ENCODE measurements around the gene ZSCAN5A.
"Not testable (repeated sequence)": the region's sequence is repeated elsewhere in the genome, so short reads cannot be mapped to it uniquely, and the experiment has no call there.

Gene ZSCAN5A, protein sequence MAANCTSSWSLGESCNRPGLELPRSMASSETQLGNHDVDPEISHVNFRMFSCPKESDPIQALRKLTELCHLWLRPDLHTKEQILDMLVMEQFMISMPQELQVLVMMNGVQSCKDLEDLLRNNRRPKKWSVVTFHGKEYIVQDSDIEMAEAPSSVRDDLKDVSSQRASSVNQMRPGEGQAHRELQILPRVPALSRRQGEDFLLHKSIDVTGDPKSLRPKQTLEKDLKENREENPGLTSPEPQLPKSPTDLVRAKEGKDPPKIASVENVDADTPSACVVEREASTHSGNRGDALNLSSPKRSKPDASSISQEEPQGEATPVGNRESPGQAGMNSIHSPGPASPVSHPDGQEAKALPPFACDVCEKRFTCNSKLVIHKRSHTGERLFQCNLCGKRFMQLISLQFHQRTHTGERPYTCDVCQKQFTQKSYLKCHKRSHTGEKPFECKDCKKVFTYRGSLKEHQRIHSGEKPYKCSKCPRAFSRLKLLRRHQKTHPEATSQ

DNA sequence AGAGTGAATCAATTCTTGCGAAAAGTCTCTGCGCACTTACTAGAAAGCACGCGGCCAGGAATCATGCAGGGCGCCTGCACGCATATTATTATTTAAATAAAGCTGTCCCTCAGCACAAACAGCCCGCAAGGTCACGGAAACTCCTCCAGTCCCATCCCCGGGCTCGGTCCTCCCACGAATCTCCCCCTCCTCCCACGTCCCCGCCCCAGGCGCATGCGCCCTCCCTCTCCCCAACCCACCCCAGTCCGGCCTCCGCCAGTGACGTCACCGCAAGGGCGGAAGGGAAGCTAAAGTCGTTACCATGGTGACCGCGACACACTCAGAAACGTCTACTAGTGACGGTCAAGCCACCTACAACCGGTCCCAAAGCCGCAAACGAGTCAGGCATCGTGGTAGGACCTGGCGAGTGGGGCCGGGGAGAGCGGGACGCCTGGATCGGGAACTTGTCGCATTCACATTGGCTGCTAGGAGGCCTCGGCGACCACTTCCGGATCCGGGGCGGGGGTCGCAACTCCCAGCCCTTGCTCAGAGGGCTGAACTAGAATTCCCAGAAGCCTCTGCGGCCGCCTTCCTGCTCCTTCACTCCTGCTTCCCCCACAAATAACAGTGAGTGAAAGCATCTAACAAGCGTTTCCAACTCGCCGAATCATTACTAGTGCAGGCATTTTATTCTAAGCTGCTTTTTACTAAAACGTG, at the start of gene ZSCAN5A:
TSS of gene ZSCAN5A (minus strand) at position 459 of the 696 bp plus-strand sequence. CDS start 89,793 bp downstream, outside the sequence.
- peak; percentile 88 for DNase-seq (ENCODE audit: low read depth)

DNA sequence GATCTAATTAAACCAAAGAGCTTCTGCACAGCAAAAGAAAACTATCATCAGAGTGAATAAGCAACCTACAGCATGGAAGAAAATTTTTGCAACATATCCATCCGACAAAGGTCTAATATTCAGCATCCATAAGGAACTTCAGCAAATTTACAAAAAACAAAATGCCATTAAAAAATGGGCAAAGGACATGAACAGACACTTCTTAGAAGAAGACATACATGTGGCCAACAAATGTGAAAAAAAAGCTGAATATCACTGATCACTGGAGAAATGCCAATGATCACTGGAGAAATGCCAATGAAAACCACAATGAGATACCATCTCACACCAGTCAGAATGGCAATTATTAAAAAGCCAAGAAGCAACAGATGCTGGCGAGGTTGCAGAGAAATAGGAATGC, 46.2 kb upstream of the ZSCAN5A start:
- DNase-seq (ENCODE audit: low read depth) = no peak

DNA sequence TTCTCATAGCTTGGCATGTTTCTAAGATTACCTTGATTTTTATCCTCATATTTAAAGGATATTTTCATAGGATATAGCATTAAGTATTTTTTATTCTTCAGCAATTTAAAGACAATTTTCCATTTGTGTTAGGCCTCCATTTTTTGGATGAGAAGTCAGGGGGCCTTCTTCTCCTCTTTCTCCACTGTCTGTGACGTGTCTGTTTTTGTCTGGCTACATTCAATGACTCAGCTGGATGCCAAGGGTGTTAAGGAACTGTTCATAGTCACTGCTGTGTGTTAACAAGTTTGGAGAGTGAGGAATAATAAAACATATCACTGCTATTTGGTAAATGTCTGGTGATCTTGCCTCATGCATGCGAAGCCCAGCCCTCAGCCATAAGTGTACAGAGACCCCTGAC, 42.3 kb upstream of the ZSCAN5A start:
- no peak for DNase-seq (ENCODE audit: low read depth)

DNA sequence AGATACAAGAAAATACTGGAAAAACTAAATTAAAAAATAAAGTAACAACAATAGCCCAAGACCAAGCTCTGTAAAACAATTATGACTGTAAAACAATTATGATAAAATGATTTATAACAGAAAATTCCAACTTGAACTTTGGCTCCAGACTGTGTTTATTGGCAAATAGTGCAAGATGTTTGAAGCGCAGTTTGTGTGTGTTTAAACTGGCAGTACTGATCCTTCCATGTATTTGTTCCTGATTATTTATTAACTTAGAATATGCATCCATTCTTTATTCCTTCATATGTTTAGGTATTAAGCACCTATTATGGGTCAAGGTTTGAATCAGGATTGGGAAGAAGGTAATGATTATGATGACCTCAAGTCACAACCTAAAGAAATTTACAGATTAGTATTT, 40.9 kb upstream of the ZSCAN5A start:
- DNase-seq (ENCODE audit: low read depth) = no peak

DNA sequence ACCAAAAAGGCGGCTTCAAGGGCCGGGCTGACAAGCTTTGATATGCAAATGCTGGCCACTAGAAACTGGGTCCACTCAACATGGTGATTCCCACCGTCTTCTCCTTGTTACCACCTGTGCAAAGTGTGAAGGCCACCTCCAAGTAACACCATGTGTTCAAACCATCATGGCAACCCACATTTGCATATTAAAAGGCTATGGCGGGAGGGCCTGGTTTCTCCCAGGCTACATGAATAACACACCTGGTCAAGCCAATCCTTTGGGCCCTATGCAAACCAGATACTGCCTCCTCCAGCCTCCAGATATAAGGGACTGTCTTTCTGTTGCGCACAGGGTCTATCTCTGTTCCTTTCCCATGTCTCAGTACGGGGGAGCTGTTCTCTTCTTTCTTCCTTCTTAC, 36.6 kb upstream of the ZSCAN5A start:
- no peak for DNase-seq (ENCODE audit: low read depth)

DNA sequence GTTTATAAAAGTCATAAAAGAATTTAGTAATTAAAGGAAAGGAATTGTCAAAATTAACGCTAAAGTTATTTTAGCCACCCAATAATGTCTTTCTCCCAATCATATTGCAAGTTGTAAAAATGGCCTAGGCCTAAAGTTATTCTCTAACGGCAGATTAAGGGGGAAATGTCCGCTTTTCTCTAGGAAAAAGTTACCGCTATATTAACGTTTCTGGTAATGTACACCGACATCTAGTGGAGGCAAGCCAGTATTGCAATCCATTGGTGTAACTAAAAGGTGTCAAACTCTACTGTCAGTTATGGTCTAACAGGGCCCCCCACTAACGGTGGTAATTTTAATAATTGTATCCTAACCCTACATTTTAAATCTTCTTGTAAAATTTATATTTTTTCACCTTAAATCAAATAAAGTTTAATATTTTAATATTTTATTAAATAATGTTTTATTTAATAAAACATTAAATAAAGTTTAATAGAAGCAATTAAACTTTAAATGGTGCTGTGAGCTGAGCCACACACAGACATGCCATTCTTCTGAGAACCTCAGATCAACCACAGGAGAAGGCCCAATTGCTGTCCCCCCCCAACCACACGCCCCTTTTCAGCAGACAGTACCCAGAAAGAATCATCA, 35.9 kb upstream of the ZSCAN5A start:
- peak; percentile 17 for DNase-seq (ENCODE audit: low read depth)

DNA sequence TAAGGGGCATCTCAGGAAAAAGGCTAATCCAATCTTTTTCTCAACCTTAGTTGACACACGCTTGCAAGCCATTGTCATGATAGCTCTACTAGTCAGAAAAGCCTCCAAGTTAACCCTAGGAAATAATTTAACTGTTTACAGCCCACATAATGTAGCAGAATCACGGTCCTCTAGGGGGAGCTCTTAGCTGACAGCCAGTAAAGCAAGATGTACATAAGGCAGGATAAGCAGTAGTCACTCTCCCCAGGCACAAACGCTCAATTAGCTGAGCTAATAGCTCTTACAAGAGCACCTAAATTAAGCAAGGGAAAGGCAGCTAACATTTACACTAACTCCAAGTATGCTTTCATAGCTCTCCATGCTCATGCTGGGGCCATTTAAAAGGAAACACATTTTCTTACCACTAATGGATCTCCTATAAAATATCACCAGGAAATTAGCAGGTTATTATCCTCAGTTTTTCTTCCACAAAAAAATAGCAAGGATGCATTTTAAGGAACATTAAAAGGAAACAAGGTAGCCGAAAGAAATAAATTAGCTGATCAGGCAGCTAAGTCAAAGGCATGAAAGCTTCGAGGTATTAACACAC, 33.7 kb upstream of the ZSCAN5A start:
- DNase-seq (ENCODE audit: low read depth) = no peak

DNA sequence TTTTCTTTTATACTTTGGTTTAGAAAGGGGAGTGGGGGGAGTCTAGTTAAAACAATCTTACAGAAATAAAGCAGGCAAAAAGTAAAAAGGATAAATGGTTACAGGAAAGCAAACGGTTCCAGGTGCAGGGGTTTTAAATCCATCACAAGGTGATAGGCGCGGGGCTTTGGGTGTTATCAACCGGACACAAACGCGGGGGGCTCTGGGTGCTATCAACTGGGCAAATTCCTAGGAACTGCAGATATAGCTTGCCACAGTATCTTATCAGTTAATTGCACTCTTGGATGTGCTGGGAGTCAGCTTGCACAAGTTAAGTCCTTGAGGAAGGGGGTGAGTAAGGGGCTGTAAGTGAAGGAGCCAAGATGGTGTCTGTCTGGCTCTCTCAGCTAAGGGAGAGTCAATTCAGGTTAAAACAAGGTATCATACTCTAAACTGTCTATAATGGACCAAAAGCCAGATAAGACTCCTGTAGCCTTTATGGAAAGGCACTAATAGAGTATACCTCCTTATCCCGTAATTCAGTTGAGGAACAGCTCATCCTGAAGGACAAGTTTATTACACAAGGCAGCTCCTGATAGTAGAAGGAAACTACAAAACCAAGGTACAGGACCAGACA, 32.6 kb upstream of the ZSCAN5A start:
- DNase-seq (ENCODE audit: low read depth) = no peak

DNA sequence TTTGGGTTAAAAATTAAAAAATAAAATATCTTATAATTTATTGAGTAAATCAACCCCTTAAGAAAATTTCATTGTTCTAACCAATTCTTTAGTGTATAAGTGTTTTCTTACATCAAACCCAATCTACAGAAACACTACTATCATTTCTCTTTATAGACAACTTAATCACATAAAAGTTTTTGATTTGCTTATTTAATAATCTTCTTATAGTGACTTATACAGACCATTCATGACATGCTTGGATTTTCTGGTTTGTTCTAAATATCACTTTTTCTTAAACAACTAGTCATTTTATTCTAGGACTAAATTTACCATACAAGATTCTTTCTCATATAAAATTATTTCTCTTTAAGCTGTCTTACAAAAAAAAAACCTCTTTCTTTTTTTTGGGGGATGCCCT, 27.3 kb upstream of the ZSCAN5A start:
- DNase-seq (ENCODE audit: low read depth) = no peak

DNA sequence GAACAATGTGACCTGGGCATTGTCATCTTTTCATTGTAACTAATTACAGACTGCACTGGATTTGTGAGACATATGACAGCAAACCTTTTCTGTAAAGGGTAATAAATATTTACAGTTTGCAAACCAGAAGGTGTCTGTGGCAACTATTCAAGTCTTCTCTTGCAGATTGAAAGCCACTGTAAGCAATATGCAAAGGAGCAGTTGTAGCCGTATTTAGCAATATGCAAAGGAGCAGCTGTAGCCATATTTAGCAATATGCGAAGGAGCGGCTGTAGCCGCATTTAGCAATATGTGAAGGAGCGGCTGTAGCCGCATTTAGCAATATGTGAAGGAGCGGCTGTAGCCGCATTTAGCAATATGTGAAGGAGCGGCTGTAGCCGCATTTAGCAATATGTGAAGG, 24.4 kb upstream of the ZSCAN5A start:
- not testable (repeated sequence) for DNase-seq (ENCODE audit: low read depth)

DNA sequence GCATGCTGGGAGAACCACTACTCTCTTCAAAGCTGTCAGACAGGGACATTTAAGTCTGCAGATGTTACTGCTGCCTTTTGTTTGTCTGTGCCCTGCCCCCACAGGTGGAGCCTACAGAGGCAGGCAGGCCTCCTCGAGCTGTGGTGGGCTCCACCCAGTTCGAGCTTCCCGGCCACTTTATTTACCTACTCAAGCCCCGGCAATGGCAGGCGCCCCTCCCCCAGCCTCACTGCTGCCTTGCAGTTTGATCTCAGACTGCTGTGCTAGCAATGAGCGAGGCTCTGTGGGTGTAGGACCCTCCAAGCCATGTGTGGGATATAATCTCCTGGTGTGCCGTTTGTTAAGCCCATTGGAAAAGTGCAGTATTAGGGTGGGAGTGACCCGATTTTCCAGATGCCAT, 22.4 kb upstream of the ZSCAN5A start:
- not testable (repeated sequence) for DNase-seq (ENCODE audit: low read depth)

DNA sequence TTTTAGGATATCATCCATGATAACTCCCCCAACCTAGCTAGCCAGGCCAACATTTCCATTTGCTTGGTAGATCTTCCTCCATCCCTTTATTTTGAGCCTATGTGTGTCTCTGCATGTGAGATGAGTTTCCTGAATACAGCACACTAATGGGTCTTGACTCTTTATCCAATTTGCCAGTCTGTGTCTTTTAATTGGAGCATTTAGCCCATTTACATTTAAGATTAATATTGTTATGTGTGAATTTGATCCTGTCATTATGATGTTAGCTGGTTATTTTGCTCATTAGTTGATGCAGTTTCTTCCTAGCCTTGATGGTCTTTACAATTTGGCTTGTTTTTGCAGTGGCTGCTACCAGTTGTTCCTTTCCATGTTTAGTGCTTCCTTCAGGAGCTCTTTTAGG, 20.7 kb upstream of the ZSCAN5A start:
- not testable (repeated sequence) for DNase-seq (ENCODE audit: low read depth)

DNA sequence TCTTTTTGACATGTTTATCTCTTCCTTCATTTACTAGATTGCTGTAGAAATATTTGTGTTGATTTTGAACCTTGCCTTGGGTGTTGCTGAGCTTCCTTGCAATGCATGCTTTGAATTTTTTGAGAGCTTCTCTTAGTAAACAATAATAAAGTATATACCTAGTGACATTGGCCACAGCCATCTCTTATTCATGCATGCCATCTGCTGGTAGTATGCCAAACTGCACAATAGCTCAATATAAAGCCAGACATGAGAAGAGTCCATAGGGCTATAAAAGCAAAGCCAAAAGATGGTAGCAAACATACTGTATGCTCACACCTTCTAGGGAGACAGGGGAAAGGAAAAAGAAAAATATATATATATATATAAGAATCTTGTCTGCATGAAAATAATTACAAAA, 18.9 kb upstream of the ZSCAN5A start:
- DNase-seq (ENCODE audit: low read depth) = peak; percentile 26

DNA sequence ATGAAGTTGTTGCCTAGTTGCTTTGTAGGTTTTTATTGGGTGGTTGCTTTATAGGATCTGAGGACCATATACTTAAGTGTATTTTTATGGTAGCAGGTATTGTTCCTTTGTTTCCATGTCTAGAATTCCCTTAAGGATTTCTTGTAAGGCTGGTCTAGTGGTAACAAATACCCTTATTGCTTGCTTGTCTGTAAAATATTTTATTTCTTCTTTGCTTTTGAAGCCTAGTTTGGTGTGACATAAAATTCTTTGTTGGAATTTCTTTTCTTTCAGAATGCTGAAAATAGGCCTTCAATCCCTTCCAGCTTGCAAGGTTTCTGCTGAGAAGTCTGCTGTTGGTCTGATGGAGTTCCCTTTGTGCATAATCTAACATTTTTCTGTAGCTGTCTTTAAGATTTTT, 18.1 kb upstream of the ZSCAN5A start:
- no peak for DNase-seq (ENCODE audit: low read depth)

DNA sequence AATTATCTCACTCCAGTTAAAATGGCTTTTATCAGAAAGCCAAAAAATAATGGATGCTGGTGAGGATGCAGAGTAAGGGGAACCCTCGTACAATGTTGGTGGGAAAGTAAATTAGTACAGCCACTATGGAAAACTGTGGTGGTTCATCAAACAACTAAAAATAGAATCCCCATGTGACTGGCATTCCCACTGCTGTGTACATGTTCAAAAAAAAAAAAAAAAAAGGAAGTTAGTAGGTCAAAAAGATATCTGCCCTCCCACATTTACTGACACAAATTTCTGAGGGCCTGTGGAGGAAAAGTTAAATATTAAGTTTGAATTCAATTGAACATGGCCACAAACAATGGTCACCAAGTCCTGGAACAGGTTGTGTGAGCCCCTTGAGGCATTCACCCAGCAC, 9.8 kb upstream of the ZSCAN5A start:
- no peak for DNase-seq (ENCODE audit: low read depth)

DNA sequence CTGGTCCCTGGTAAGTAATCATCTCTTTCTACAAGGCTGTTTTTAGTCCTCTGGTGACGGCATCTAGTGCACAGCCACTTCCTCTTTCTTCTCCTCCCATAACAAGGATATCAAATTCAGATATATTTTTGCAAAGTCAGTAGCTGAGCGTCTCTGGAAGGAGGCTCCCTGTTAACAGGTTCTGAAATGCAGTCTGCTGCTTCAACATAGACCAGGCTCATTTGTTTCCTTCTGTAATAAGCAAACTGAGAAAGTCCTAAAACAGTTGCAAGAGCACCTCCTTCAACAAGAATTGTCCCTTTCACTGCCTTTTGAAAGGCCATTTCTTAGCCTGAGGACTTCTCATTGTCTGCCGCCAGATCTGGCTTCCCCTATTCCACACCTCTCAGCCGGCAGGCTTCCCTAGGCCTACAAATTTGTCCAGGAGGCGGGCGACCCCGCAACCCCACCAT, 7.4 kb upstream of the ZSCAN5A start:
- no peak for DNase-seq (ENCODE audit: low read depth)

DNA sequence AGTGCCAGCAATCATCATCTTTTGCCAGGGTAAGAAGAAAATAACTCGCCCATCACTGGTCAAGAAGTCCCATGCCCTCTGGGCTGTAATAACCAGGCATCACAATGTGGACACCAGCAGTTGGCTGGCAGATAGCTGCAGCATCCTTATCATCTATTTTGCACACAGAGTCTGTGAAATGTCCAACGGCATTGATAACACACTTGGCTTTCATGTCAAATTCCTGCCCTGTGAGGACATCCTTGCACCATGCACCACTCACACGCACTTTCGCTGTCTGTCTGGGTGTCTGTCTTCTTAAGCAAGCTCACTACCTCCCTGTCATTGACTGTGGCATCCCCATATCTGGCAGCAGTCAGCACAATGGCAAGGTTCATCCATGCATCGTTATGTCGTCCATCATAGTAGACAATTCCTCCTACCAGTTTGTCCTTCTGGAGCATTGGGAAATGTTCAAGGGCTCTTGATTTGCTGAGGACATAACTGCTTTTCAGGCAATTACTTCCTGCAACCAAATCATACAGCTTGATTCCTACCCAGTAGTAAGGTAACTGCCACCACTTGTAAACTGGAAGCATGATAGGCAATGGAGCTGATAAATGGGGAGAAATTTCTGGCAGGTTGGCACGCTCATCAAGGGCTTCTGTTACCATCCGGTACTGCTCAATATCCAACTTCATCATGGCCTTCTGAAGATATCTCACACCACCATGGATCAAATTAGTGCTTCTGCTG, 6.8 kb upstream of the ZSCAN5A start:
- DNase-seq (ENCODE audit: low read depth) = no peak

DNA sequence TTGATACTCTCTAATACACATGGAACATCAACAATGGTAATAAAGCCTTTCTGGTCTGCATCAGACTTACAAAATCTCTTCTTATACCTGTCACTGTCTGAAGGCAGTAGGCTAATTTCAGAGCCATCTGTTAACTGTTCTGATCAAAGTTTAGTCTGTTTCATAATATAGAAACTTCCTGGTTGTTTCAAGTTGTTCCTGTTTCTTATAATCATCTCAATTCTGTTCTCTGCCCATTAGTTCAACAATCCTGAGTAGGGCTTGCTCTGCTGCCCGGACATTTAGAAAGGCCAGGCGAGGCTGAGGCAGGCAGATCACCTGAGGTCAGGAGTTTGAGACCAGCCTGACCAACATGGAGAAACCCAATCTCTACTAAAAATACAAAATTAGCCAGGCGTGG, 5.4 kb upstream of the ZSCAN5A start:
- DNase-seq (ENCODE audit: low read depth) = no peak

DNA sequence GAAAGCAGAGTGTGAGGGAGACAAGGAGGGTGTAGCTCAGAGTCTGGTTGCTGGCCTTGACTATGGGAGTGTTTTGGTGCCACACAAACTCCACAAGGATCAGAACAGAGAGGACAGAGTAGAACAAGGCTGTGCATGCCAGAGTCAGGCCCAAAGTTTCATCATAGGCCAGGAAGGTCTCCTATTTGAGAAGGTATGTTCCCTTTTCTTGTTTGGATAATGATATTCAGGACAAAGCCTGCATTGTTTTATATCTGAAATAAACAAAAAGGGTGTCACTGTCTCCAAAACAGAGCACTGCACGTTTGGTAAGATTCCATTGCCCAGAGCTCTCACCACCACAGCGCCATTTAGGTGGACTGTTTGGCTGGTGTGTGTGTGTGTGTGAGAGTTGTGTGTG, 3.1 kb upstream of the ZSCAN5A start:
- DNase-seq (ENCODE audit: low read depth) = no peak

DNA sequence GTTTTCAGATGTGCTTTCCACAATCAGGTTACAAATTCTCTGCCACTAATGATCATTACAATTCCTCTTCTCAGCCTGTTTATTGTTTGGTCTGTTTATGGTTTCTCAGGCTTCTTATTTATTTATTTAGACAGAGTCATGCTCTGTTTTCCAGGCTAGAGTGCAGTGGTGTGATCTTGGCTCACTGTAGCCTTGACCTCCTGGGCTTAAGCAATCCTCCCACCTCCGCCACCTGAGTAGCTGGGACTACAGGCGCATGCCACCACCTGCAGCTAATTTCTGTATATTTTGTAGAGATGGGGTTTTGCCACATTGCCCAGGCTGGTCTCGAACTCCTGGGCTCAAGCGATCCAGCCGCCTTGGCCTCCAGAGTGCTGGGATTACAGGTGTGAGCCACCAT, 2.1 kb upstream of the ZSCAN5A start:
- no peak for DNase-seq (ENCODE audit: low read depth)

DNA sequence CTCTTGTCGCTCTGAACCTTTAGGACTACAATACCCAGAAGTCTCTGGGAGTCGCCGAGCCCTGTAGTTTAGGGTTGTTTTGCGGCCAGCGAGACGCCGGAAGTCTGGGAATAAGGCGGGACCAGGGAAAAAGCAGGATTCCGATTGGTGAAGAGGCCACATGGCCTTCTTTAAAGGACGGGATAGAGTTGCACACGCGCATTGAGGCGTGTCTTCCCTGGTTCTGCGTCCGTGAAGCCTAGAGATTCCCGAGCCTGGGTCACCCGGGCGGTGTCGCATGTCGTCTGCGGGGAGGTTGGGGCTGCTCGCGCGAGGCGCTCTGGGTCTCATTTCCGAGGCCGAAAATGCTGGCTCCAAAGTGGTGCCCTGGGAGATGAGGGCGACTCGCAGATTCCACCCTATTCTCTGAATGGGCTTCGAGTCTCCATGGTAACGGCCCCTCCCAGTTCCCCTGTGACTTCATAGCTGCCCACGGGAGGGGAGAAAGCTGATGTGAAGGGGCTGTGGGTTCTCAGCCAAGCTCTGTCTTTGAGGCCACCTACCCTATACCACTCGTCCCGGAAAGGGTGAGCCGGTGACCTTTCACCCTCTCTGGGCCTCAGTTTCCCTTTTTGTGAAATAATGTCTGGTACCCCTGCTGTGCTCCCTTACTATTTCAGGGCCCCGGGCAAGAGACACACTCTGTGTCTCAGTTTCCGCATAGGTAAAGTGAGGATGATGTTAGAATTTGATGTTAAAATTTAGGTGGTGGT, 614 bp upstream of the ZSCAN5A start:
- peak; percentile 96 for DNase-seq (ENCODE audit: low read depth)

All from fibroblast of the conjunctiva (primary cell).